Measurements from ENCODE around the gene REXO4.
"Not testable (repeated sequence)": the region's sequence is repeated elsewhere in the genome, so short reads cannot be mapped to it uniquely, and the experiment has no call there.

REXO4 gene

GRCh38 chr9:133389562-133389961, 28.2 kb downstream of the REXO4 start:
- DNase-seq (ENCODE audit: low read depth, low spot score): no peak

DNA sequence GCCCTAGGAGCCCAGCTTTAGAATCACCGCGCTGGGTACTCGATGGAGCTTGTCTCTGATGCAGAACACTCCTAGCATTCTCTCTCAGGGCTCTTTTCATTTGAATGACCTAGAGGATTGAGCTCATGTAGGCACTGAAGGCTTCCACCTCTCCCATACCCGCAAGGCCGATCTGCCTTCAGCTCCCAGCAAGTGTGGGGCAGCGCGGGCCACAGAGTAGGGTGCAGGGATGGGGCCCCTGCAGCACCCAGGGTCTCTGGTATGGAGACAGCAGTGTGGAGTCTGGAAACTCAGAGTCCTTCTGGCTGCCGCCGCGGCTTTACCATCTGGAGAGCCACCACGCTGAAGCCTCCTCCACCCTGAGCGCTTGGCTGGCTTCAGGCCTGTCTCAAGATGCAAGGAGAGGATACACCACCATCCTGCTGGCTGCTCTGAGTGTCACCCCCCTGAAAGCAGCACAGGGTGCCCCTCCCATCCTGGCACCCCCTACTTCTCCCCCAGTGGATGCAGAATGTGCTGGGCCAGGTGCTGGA, 28.7 kb downstream of the REXO4 start:
- no peak for DNase-seq (ENCODE audit: low read depth, low spot score)

GRCh38 chr9:133387680-133388079, 30.1 kb downstream of the REXO4 start:
- no peak for DNase-seq (ENCODE audit: low read depth, low spot score)

DNA sequence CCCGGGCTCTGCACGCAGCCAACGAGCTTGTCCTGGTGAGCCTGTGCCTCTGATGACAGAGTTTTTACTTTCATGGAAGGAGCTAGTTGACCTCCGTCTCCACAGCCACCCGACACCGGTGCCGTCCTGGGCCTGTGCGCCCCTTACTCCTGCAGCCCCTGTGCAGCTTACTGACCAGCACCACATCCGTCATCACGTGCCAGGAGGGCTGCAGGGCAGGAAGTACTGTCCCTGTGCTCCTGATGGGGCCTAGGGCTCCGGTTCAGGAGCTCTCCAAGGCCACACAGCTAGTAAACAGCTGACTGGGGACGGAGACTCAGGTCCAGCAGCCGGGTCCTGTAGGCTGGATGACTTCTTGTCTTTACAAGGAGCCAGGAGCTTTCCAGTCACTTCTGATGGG, 31.5 kb downstream of the REXO4 start:
- DNase-seq (ENCODE audit: low read depth, low spot score): no peak

GRCh38 chr9:133385452-133385851, 32.4 kb downstream of the REXO4 start:
- no peak for DNase-seq (ENCODE audit: low read depth, low spot score)

DNA sequence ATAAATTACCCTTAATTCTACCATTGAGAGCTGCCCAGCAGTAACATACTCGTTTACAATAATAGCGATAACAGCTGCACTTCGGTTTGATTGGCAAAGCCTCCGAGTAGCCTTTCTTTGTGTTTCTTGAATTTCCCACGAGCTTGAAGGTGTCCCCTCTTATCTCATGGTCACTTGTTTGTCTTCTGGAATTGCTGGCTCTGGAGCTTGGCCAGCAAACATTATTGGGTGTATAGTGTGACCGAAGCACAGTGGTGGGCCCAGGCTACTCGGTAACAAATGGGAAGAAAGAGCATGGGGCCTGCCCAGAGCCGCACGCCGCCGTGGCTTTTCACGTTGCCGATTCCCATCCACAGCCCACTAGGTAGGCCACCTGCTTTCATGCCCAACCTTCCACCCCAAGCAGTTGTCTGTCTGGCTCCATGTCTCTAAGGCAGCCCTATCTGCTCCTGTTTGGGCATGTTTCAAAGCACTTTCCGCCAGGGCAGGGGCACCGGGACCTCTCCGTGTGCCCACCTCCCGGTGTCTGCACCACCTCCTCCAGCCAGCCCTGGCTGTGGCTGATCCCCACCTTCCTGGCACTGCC, 33.0 kb downstream of the REXO4 start:
- DNase-seq (ENCODE audit: low read depth, low spot score): no peak

DNA sequence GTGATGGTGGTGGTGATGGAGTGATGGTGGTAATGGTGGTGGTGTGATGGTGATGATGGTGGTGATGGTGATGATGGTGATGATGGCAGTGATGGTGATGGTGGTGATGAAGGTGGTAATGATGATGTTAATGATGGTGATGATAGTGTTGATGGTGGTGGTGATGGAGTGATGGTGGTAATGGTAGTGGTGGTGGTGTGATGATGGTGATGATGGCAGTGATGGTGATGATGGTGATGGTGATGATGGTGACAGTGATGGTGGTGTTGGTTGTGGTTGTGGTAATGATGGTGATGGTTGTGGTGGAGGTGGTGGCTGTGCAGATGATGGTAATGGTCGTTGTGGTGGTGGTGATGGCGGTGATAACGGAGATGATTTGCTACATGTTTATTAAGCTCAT, 34.4 kb downstream of the REXO4 start:
- no peak for DNase-seq (ENCODE audit: low read depth, low spot score)

DNA sequence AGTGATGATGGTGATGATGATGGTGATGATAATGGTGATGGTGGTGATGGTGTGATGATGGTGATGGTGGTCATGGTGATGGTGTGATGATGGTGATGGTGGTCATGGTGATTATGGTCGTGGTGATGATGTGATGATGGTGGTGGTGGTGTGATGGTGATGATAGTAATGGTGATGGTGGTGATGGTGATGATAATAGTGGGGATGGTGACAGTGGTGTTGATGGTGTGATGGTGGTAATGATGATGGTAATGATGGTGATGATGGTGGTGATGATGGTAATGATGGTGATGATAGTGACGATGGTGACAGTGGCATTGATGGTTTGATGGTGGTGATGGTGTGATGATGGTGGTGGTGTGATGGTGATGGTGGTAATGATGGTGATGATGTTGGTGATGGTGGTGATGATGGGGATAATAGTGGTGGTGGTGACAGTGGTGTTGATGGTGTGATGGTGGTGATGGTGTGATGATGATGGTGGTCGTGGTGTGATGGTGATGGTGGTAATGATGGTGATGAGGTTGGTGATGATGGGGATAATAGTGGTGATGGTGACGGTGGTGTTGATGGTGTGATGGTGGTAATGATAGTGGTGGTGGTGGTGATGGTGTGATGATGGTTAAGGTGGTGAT, 35.2 kb downstream of the REXO4 start:
- DNase-seq (ENCODE audit: low read depth, low spot score): no peak

DNA sequence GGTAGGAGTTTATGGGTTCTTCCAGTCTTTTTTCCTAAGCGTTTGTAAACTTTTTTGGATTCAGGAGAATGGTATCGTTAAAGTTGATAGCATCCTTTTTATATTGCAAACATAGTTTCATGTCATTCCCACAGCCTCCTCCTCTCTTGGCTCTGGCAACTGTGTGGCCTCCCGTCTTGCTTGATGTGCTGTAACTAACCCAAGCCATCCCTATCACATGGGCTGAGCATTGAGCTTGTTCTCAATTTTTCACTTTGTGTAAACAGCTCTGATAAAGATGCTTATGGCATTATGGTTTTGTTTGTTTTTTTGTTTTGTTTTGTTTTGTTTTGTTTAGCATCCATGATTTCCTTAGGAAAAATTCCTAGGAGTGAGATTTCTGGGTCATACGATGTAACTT, 37.1 kb downstream of the REXO4 start:
- DNase-seq (ENCODE audit: low read depth, low spot score): no peak

GRCh38 chr9:133379153-133380086, 38.4 kb downstream of the REXO4 start:
- DNase-seq (ENCODE audit: low read depth, low spot score): no peak

DNA sequence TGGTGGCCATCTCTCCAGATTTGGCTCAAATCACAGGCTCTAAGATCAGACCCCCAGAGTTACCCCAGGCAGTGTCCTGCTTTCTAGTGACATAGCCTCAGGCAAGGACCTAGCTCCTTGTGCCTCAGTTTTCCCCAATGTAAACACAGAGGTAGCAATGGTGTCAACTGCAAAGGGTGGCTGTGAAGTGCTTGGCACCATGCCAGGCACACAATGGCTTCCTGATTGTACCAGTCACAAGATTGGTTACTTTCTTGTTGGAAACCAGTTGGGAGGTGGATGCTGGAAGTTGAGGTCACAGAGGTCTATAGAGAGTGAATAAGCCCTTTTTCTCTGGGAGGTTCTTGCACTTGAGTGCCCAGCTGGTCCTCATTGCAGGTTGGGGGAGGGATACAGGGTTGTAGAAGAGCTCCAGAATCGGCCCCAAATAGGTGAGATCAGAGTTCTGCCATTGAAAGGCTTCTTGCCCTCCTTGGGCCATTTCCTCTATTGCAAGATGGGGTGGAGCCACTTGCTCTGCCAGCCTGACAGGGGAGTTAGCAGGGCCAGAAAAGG, 39.3 kb downstream of the REXO4 start:
- DNase-seq (ENCODE audit: low read depth, low spot score): no peak

GRCh38 chr9:133377721-133378216, 40.0 kb downstream of the REXO4 start:
- DNase-seq (ENCODE audit: low read depth, low spot score): no peak

- DNase-seq (ENCODE audit: low read depth, low spot score): not testable (repeated sequence)
Observed at GRCh38 chr9:133377280-133377679, 40.5 kb downstream of the REXO4 start.

- peak; percentile 70 for DNase-seq (ENCODE audit: low read depth, low spot score)
Observed at GRCh38 chr9:133375724-133376654, 41.8 kb downstream of the REXO4 start, which contains the start of the genes STKLD1 and SURF4. TSS of gene STKLD1 (plus strand) at chr9:133376366. CDS start at chr9:133376474, 108 bp downstream. TSS of gene SURF4 (minus strand) at chr9:133376060. CDS start at chr9:133375969, 91 bp downstream.

DNA sequence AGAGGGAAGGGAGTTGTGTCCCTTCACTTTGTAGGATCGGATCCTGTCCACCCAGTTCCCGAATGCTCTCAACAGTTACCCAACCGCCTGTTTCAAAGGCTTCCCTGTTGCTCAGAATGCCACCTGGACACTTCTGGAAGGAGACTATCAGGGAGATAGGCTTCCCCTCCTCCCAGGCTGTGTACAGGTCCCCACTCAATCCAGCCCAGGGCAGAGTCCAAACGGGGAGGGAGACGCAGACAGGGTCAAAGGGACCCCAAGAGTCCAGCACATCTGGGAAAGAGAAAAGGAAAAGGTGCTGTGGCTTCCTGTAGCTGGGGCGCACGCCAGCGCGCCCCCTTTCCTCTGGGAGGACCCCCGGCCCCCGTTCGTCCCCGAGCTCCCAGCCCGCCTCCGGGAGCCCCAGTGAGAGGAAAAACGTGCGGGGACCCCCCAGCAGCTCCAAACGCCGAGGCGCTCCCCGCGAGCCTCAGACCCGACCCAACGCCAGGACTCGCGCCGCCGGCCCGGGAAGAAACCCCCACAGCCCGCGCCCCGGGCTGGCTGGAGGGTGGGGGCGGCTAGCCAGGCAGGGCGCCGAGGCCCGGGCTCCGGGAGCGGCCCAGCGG, 42.6 kb downstream of the REXO4 start:
- no peak for DNase-seq (ENCODE audit: low read depth, low spot score)

DNA sequence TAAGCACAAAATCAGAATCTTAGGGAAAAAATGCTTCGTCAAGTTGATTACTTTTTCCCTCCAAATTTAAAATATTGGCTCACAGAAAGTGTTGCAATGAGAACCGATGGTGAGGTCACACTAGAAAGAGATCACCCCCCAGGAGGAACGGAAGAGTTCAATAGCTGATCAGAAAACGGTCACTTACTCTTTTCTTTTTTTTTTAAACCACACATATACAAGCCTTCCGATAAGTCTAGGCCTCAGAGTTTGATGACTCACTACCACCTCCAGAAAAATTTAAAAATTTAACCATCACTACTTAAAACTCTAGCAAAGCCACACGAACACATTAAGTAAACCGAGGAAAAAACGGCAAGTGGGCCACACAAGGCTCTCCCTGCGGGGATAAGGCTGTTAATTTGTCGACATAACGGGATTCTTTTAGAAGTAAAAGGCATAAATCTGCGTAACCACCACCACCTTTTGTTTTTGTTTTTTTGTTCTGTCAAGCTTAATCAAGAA, 43.1 kb downstream of the REXO4 start:
- DNase-seq (ENCODE audit: low read depth, low spot score): no peak

DNA sequence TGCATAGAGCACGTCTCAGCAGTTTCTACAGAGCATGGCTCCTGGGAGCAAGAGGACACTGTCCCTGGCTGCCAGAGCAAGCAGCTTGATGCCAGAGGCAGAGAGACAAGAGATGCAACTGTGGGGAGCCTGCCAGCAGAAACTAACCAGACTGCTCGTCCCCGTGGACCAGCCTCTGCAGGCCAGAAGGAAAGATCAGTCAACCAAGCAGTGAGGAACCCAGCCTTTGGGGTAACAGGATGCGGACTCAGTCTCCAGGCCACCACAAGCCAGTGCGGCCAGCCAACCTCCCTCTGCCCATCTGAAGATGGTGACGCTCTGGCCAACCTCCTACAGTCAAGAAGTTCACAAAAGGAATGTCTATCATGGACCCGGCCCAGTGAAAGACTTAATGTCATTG, 45.7 kb downstream of the REXO4 start:
- no peak for DNase-seq (ENCODE audit: low read depth, low spot score)

- DNase-seq (ENCODE audit: low read depth, low spot score): no peak
Observed at GRCh38 chr9:133371261-133371711, 46.5 kb downstream of the REXO4 start.

DNA sequence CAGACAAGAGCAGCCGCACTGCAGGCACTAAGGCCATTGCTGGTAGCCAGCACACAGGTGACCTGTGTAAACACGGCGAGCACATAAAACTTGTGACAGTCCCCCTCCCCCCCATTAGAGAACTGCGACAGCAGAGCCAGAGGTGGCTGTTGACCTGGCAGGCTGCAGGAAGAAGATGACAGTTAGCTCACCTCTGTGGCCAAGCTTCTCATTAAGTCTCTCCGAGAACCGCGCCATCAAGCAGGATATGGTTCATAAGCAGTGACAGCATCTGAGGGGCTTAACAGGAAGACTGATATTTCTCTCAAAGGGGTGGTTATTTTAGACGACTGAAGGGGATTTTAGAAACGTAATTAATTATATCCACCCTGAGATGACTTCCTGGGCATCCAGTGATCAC, 47.1 kb downstream of the REXO4 start:
- no peak for DNase-seq (ENCODE audit: low read depth, low spot score)

GRCh38 chr9:133369933-133370332, 47.9 kb downstream of the REXO4 start:
- DNase-seq (ENCODE audit: low read depth, low spot score): no peak
